Measurements from ENCODE around the gene JMJD4.

Gene JMJD4

DNA sequence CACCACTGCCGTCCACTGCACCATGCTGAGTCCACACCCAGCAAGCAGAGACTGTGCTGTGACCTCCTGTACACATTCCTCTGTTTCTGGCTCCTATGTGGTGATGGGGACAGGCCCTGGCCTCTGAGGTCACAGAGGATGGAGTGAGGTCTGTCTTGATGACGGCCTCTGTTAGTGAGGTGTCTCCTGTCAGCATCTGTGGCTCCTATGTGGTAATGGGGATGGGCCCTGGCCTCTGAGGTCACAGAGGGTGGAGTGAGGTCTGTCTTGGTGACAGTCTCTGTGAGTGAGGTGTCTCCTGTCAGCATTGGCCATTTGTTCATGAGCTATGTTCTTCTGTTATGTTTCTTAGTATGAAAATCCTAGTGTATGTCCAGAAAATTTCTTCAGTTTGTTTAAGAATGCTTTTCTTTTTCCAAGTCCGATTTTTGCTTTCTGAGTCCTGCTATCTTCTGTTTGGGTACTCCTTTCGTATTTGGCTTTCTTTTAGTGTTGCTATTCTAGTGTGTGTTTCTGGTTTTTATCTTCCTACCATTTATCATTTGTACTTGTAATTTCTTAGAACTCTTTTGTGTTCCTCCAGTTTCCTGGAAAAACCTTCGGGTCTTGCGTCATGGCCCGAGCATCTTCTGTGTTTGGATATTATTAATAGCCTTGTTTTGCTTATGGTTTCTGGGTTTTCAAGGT, 13.5 kb upstream of the JMJD4 start:
- DNase-seq: peak in 1 of 5 donors; percentile 87

GRCh38 chr1:227747948-227748495, 12.9 kb upstream of the JMJD4 start:
- no peak for DNase-seq

GRCh38 chr1:227747382-227747781, 12.3 kb upstream of the JMJD4 start:
- DNase-seq: no peak

DNA sequence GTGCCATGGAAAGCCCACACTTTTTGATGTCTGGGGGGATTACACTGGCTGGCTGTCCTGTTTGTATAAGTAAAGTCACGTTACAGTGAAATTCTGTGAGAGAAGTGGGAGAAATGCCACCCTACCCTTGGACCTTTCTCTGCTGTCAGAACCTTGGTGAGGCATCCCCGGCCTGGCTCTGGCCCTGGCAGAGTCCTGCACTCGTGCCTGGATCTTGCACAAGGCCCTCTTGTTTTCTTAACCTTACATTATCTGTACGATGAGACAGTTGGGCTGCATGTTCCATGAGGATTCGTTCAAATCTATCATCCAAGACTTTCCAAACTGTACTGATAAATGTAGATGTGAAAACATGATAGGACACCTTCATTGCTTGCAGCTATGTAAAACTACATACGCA, 11.6 kb upstream of the JMJD4 start:
- no peak for DNase-seq

DNA sequence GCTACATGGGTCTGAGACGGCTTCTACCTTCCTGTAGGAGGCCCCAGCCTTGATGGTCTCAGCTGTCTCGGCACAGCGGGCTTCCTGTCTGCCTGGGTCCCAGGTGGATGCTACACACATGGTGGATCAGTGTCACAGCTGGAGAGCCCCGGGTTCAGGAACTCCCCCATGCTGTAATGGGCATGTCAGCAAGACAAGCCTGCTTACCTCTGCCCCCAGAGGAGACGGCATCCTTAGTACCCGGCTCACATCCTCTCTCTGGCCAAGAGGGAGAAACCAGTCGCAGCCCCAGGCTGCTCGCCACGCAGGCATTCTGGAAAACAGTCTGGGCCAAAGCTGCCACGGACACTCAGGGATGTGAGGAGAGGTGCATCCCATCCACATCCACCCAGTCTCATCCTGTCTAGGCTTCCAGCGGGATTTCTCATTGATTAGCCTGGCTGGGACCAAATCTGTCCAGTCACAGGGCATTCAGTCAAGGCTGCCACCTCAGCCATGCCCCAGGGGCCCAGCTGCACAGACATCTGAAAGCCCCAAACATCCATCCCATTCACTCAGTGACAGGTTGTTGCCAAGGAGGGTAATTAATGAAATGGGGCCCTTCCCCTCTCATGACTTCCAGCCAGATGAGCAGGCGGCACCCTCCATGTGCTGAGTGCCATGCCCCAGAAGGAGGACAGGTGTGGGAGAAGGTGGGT, 10.6 kb upstream of the JMJD4 start:
- no peak for DNase-seq

GRCh38 chr1:227744668-227745067, 9.6 kb upstream of the JMJD4 start:
- DNase-seq: no peak

GRCh38 chr1:227742738-227743715, 7.9 kb upstream of the JMJD4 start:
- no peak for DNase-seq

GRCh38 chr1:227741166-227741870, 6.2 kb upstream of the JMJD4 start:
- no peak for DNase-seq

DNA sequence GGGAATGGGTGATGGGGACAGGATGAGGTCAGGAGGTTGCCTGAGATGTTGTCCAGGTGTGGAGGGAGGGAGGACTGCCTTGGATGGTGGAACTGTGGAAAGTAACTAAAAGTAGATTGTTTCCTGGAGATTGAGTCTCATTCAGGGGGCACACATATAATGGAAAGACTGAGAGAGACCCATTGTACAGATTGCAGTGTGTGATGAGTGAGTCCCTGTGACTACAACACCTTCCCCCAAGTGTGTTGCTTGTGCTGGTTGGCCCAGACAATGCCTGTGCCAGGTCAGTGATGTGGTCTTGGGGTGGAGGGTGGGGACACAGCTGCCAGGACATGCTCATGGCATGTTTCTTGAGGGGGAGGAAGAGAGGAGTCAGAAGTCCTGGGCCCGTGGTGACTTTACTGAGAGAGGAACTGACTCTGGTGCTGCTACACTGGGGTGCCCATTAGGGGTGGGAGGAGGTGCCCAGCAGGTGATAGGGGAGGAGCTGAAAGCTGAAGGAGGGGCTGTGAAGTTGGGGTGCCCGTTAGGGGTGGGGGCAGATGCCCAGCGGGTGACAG, 5.4 kb upstream of the JMJD4 start:
- DNase-seq: no peak

DNA sequence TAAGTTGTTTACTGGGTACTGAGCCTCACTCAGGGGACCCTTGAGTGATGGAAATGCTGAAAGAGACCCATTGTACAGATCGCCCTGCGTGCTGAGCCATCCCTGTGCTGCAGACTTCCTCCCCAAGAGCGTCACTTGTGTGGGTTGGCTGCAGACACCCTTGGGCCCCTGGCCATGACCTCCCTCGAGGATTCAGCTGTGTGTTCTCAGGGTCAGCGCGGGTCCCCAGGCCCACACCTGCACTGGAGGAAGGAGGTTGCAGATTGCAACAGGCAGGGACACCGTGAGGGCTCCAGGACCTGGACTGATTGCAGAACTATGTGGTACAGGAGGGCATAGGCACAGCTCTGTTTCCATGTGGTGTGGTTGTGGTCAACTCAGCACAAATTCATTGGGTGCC, 4.5 kb upstream of the JMJD4 start:
- DNase-seq: no peak

GRCh38 chr1:227738820-227739219, 3.7 kb upstream of the JMJD4 start:
- DNase-seq: no peak

- no peak for DNase-seq
Measured at GRCh38 chr1:227736814-227737432, 1.8 kb upstream of the JMJD4 start.

GRCh38 chr1:227735539-227736285, 610 bp upstream of the JMJD4 start:
- DNase-seq: no peak

GRCh38 chr1:227734546-227734855, 601 bp downstream of the JMJD4 start:
- DNase-seq: no peak

DNA sequence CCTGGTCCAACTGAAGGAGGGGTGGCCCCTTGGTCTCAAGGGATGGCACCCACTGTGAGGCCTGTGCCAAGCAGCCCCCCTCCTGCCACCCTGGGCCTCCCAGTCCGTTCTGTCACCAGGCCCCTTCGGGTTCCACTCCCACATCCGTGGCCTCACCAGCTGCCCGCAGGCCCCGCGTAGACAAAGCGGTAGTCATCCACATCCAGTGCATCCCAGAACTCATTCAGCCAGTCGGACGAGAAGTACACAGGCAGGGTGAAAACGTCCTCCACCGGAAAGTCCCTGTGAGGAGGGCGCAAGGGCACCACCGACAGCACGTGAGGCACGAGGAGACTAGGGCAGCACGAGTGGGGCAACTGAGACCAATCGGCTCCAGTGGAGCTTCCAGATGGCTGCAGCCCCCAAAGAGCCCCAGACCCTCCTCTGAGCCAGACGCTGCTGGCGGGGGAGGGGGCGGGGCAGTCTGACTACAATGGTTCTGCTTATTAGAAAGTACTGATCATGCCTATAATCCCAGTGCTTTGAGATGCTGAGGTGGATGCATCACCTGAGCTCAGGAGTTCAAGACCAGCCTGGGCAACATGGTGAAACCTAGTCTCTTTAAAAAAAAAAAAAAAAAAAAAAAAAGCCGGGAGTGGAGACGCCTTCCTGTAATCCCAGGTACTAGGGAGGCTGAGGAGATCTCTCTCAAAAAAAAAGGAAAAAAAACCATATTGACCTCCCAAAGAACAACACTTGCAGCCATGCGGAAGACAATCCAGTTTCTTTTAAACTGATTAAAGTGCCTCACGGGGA, 1.2 kb downstream of the JMJD4 start:
- no peak for DNase-seq

DNA sequence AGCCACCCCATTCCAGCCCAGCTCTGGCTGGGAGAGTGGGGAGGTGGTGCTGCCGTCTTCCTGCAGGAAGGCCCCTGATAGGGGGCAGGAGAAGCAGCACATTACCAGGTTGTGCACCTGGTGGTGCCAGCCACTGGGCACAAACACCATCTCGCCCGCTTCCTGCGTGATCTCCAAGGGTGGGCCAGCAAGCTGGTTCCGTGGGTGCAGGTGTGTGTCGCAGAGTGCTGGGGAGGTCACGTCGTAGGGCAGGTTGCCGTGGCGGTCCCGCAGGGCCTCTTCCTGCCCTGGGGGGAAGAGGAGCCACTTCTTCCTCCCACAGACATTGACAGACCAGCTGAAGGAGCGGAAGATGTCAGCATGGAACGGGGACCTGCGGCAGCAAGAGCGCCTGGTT, 1.8 kb downstream of the JMJD4 start:
- no peak for DNase-seq

DNA sequence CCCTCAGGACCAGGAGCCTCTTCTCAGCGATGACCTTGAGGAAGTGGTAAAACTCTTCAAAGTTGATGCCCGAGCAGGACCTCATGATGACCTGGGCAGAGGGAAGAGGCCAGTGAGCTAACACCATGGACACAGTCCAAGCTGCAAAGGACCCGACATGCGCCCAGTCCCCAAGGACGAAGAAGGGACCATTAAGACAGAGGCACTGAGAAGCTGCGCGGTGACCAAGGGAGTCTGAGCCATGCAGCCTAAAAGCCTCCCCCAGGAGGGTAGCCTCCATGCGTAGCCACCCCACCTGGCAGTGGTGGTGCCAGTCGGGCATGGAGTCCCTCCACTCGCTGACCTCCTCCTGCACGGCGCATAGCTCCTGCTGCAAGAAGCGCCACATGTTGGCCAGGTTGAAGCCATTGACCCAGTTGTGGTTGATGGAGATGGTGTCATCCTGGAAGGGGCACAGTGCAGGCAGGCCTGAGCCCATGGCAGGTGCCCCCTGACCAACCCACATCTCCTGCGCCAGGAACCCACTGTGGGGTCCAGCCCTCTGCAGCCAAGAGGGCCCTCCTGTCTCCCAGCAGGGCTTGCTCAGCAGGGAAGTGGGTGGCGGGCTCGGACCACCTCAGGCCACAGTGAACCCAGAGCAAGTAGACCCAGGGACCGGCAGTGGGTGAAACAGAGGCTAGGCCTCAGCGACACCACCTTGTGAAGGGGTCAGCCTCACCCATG, 2.4 kb downstream of the JMJD4 start:
- no peak for DNase-seq

GRCh38 chr1:227731696-227732585, 3.2 kb downstream of the JMJD4 start:
- no peak for DNase-seq
